Stimulated activated CD8-positive, alpha-beta memory T cell treated with anti-CD3 and anti-CD28 coated beads, Interleukin-12 subunit alpha, Interleukin-12 subunit beta, amount 100 ng/mL, for 1 hour (primary cell): ENCODE data around the gene FER.

Source experiments
- DNase-seq: peaks from one replicate; pipeline ENCODE4 v3.0.0-alpha.2; 2020; ENCODE audit warnings: low read depth

FER gene

GRCh38 chr5:109177782-109178181, 430.1 kb downstream of the FER start:
- no peak for DNase-seq

- DNase-seq = no peak
Observed at GRCh38 chr5:109180668-109181067, 433.0 kb downstream of the FER start.

GRCh38 chr5:109186759-109187158, 439.1 kb downstream of the FER start:
- no peak for DNase-seq

GRCh38 chr5:109191153-109191558, 443.5 kb downstream of the FER start:
- no peak for DNase-seq

GRCh38 chr5:109192027-109192426, 444.3 kb downstream of the FER start:
- DNase-seq = no peak

GRCh38 chr5:109192555-109193281, 445.0 kb downstream of the FER start:
- DNase-seq = no peak

- DNase-seq = no peak
Observed at GRCh38 chr5:109195667-109196066, 448.0 kb downstream of the FER start.

- no peak for DNase-seq
Observed at GRCh38 chr5:109196087-109196822, 448.6 kb downstream of the FER start.

GRCh38 chr5:109196823-109197160, 449.1 kb downstream of the FER start:
- no peak for DNase-seq

GRCh38 chr5:109199289-109199688, 451.6 kb downstream of the FER start:
- no peak for DNase-seq

- DNase-seq = no peak
Observed at GRCh38 chr5:109199799-109200620, 452.3 kb downstream of the FER start.

- DNase-seq = no peak
Observed at GRCh38 chr5:109215040-109215439, 467.3 kb downstream of the FER start.

GRCh38 chr5:109218818-109219217, 471.1 kb downstream of the FER start:
- no peak for DNase-seq

- no peak for DNase-seq
Observed at GRCh38 chr5:109223531-109223930, 475.8 kb downstream of the FER start.

- no peak for DNase-seq
Observed at GRCh38 chr5:109224276-109224882, 476.7 kb downstream of the FER start.

GRCh38 chr5:109225716-109226625, 478.3 kb downstream of the FER start:
- DNase-seq = no peak

- no peak for DNase-seq
Observed at GRCh38 chr5:109230369-109230768, 482.7 kb downstream of the FER start.

GRCh38 chr5:109231331-109231730, 483.6 kb downstream of the FER start:
- no peak for DNase-seq

- no peak for DNase-seq
Observed at GRCh38 chr5:109234381-109234780, 486.7 kb downstream of the FER start.

- DNase-seq = no peak
Observed at GRCh38 chr5:109239456-109239855, 491.8 kb downstream of the FER start.

- DNase-seq = no peak
Observed at GRCh38 chr5:109242518-109242917, 494.8 kb downstream of the FER start.
